ENCODE measurements around the gene ERP44.

The ERP44 gene

DNA sequence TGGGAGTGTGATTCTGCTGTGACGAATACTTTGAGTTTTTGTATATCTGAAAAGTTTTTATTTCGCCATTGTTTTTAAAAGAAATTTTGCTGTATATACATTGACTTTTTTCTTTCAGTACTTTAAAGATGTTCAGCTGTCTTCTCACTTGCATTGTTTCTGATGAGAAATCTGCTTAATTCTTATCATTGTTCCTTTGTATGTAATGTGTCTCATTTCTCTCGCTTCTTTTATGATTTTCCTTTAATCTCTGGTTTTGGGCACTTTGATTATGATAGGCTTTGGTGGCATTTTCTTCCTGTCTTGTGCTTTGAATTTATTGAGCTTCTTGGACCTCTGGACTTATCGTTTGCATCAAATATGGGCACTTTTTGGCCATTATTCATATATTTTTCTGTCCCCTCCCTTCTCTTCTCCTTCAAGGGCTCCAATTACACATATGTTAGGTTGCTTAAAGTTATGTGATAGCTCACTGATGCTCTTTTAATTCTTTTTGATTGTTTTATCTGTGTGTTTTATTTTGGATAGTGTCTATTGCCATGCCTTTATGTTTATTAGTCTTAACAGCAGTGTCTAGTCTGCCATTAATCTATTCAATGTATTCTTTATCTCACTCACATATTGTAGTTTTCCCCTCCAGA is 161.7 kb downstream of the ERP44 start:
- DNase-seq (ENCODE audit: low read depth) = no peak

GRCh38 chr9:99931155-99931840 is 167.5 kb downstream of the ERP44 start:
- DNase-seq (ENCODE audit: low read depth) = no peak

- no peak for DNase-seq (ENCODE audit: low read depth)
These were observed 169.1 kb downstream of the ERP44 start for GRCh38 chr9:99929652-99930051.

Measured in HS-5 (cell line).